Measurements from ENCODE around the gene ZNF621. TPM values are rescaled to one million over a fixed set of nuclear protein-coding genes. Genes with fewer than 3 reads are reported as not detected.

Gene ZNF621
- total and polyA plus RNA-seq, 2 of the 8 experiments (the other 6 are each of a cell fraction or from before 2014, with no cell fraction given): 10.9 to 15.4 TPM

- POLR2A ChIA-PET (ENCODE audit: partially characterized antibody): interaction anchor here (0.6 kb wide), 1 partner anchor 1318 kb away, joined by 3 read pairs; no protein-coding TSS in a partner anchor
- Histone ChIP-seq H3K36me3 (ENCODE audit: control insufficient read depth in 2 of 4, insufficient read depth in 4 of 4, low read length in 3 of 4) (peaks cover 0 to 6% (median 1%) of the 10 kb centered on the region in 4 experiments; a peak in 2 of 8 replicates), H3K4ac (replicated peaks; ENCODE audit: insufficient read length, low read depth, low read length) (no peak overlapping the region), H2AFZ (ENCODE audit: low read length) (peak overlapping the region; percentile 22; the same call in 1 of the 2 replicates), H3K18ac (ENCODE audit: extremely low read depth, low read length) (no peak overlapping the region), H4K91ac (replicated peaks; ENCODE audit: insufficient read length, low read length) (no peak overlapping the region), H3K56ac (replicated peaks; ENCODE audit: insufficient read length, low read depth, low read length) (no peak overlapping the region), H3K27me3 (replicated peaks in 1 of 4; ENCODE audit: control insufficient read depth in 3 of 4, extremely low read depth in 1 of 4, insufficient read depth in 3 of 4, low read length in 3 of 4) (no peaks in the 10 kb centered on the region), H2BK12ac (ENCODE audit: low read depth, low read length) (no peak overlapping the region), H4K5ac (ENCODE audit: insufficient read length, low read depth, low read length) (no peak overlapping the region), H3K4me3 (ENCODE audit: extremely low read depth in 1 of 4, insufficient read depth in 2 of 4, low read depth in 3 of 4, low read length in 4 of 4) (no peak overlapping the region), H2BK5ac (ENCODE audit: low read depth, low read length) (no peak overlapping the region), H3K79me2 (ENCODE audit: control insufficient read depth in 1 of 2, insufficient read depth in 2 of 2, low read length in 2 of 2) (no peaks in the 10 kb centered on the region), H3K14ac (ENCODE audit: insufficient read length) (no peak overlapping the region), H3K9me3 (ENCODE audit: insufficient read depth in 2 of 2, low read depth in 1 of 2, low read length in 1 of 2) (peaks cover 8% of the 10 kb centered on the region in 2 experiments), H3K27ac (ENCODE audit: low read depth, low read length) (no peak overlapping the region; the same call in 1 of the 2 replicates), H4K20me1 (replicated peaks in 1 of 2; ENCODE audit: control insufficient read depth in 1 of 2, insufficient read depth in 2 of 2, low read length in 2 of 2) (no peaks in the 10 kb centered on the region), H3K23ac (ENCODE audit: insufficient read length) (no peak overlapping the region), H3K79me1 (ENCODE audit: low read depth, low read length) (no peaks in the 10 kb centered on the region), H2BK20ac (ENCODE audit: low read length) (no peak overlapping the region), H3K4me1 (replicated peaks in 1 of 4; ENCODE audit: control insufficient read depth in 3 of 4, insufficient read depth in 4 of 4, low read length in 3 of 4) (peaks cover 0 to 5% (median 3%) of the 10 kb centered on the region in 4 experiments; a peak in 3 of 7 replicates), H4K8ac (ENCODE audit: extremely low read depth, insufficient read depth, low read length) (no peak overlapping the region), H2BK120ac (replicated peaks; ENCODE audit: low read depth, low read length) (no peak overlapping the region), H2AK5ac (ENCODE audit: low read depth, low read length) (no peak overlapping the region), H2BK15ac (ENCODE audit: low read length) (no peak overlapping the region), H3K9ac (replicated peaks in 1 of 4; ENCODE audit: extremely low read depth in 1 of 4, low read depth in 3 of 4, low read length in 3 of 4) (no peak overlapping the region), H3K23me2 (ENCODE audit: low read depth, low read length) (peaks cover 2% of the 10 kb centered on the region; the same call in 1 of the 2 replicates), H3K4me2 (ENCODE audit: insufficient read depth in 1 of 2, low read depth in 2 of 2, low read length in 2 of 2) (no peak overlapping the region)
- no peak for FAIRE-seq
- CTCF ChIA-PET (ENCODE audit: partially characterized antibody): interaction anchor here (0.7 to 2.0 kb wide), 2 partner anchors 11 to 28 kb away, joined by 3 to 6 read pairs; no protein-coding TSS in a partner anchor
- no peak for DNase-seq (ENCODE audit: low read depth in 1 of 2, low spot score in 2 of 2)
- TF ChIP-seq MAFK (IDR thresholded peaks at IDR 0.05; ENCODE audit: low read depth, low read length): no peak
- WGBS, 2 experiments (ENCODE audit: extremely low coverage in 1 of 2, insufficient coverage in 1 of 2, insufficient read length in 1 of 2, insufficient replicate concordance in 2 of 2, low coverage in 1 of 2, low lambda C conversion rate in 2 of 2, missing lambda C conversion rate in 1 of 2): 73% methylated on average over 4 of the region's 4 CpGs; no CpG with 5 or more reads in 1 of the 2 experiments
These were observed 41.9 kb downstream of the ZNF621 start for GRCh38 chr3:40566694-40567093.

Measured in H1 (cell line).